HFFc6 (cell line): ENCODE results near the gene CCDC197. TPM values are rescaled to one million over a fixed set of nuclear protein-coding genes. Genes with fewer than 3 reads are reported as not detected.
A peak's percentile ranks its signal among the peaks of the same experiment; 100 is the strongest.

Source experiments
- DNase-seq: peaks from one replicate; pipeline ENCODE4 v3.0.0-alpha.2; 2018
- H3K27ac Mint-ChIP-seq: 2 replicates; pipeline ENCODE4 v1.8.0; 2020; ENCODE audit warnings: mild to moderate bottlenecking, mixed read lengths
- H3K27me3 Mint-ChIP-seq: 2 replicates; pipeline ENCODE4 v1.8.0; 2021; ENCODE audit warnings: mild to moderate bottlenecking, moderate library complexity, mixed read lengths; ENCODE audit not compliant: insufficient read depth
- H3K36me3 Mint-ChIP-seq: 2 replicates; pipeline ENCODE4 v1.8.0; 2021; ENCODE audit warnings: low read depth, mixed read lengths
- H3K4me1 Mint-ChIP-seq: 2 replicates; pipeline ENCODE4 v1.8.0; 2020; ENCODE audit warnings: low read depth, mixed read lengths
- H3K4me3 Mint-ChIP-seq: 2 replicates; pipeline ENCODE4 v1.8.0; 2020; ENCODE audit warnings: mild to moderate bottlenecking, moderate library complexity, mixed read lengths
- H3K9me3 Mint-ChIP-seq: 2 replicates; pipeline ENCODE4 v1.8.0; 2020; ENCODE audit warnings: mild to moderate bottlenecking, mixed read lengths
- total RNA-seq, 6 experiments: library from RNA; stranded (reverse); fragmentation: NEBNext Ultra II Directional; extraction: Animal tissue kit (Norgen Biotek cat#: 25700); gene quantifications; 2 replicates in 1 of 6; 3 replicates in 5 of 6; pipeline ENCODE4 v1.2.3, GENCODE V29; 2021
- TF ChIP-seq, protein P1 (sequence below): fragments of 200-600 bp; sonication (generic); IDR thresholded peaks from 2 replicates; pipeline ENCODE4 v1.5.0; 2021; ENCODE audit warnings: antibody characterized with exemption, mild to moderate bottlenecking

The CCDC197 gene
- total RNA-seq, 6 experiments from 2014 or later: not detected

DNA sequence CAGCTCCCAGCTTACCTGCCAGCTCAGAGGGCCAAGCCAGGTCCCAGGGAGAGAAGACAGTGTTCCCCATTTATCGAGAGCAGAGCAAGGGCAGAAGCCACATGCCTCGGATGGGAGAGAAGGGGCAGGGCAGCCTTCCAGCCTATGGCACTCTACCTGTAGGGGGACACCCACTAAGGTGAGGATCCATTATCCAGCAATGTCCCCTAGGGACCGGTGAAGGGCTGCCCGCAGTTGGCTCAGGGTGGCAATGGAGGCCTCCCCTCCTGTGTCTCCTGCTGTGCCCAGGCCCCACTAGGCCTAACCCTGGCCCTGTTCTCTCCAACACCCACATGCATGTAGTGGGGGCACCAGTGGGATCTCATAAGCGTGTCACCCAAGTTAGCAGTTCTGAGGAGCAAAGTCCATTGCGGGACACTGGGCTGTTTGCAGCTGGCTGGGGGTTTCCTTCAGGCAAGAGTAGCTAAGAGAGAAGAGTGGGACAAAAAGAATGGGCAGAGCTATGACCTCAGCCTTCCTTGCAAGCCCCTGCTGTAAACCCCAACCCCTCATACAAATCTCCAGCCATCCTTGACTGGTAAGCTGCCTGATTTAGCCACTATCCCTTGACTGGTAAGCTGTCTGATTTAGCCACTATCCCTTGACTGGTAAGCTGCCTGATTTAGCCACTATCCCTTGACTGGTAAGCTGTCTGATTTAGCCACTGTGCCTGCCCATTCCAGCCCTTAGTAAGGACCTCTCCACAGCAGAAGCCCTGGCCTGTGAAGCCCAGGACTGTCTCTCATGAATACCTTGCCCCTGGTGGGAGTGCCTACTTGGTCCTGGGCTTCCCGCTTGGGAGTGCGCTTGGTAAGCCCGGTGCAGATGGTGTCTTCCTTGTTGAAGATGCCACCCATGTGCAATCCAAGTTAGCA lies 15.5 kb upstream of the CCDC197 start:
- H3K27ac Mint-ChIP-seq: no peak overlapping the region
- peaks cover 39% of the 10 kb centered on the region for H3K4me1 Mint-ChIP-seq
- H3K36me3 Mint-ChIP-seq: no peaks in the 10 kb centered on the region
- peaks cover 8% of the 10 kb centered on the region for H3K27me3 Mint-ChIP-seq
- H3K9me3 Mint-ChIP-seq: no peaks in the 10 kb centered on the region
- H3K4me3 Mint-ChIP-seq: no peak overlapping the region
- no peak for DNase-seq
- TF ChIP-seq, protein P1, sequence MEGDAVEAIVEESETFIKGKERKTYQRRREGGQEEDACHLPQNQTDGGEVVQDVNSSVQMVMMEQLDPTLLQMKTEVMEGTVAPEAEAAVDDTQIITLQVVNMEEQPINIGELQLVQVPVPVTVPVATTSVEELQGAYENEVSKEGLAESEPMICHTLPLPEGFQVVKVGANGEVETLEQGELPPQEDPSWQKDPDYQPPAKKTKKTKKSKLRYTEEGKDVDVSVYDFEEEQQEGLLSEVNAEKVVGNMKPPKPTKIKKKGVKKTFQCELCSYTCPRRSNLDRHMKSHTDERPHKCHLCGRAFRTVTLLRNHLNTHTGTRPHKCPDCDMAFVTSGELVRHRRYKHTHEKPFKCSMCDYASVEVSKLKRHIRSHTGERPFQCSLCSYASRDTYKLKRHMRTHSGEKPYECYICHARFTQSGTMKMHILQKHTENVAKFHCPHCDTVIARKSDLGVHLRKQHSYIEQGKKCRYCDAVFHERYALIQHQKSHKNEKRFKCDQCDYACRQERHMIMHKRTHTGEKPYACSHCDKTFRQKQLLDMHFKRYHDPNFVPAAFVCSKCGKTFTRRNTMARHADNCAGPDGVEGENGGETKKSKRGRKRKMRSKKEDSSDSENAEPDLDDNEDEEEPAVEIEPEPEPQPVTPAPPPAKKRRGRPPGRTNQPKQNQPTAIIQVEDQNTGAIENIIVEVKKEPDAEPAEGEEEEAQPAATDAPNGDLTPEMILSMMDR: no peak

DNA sequence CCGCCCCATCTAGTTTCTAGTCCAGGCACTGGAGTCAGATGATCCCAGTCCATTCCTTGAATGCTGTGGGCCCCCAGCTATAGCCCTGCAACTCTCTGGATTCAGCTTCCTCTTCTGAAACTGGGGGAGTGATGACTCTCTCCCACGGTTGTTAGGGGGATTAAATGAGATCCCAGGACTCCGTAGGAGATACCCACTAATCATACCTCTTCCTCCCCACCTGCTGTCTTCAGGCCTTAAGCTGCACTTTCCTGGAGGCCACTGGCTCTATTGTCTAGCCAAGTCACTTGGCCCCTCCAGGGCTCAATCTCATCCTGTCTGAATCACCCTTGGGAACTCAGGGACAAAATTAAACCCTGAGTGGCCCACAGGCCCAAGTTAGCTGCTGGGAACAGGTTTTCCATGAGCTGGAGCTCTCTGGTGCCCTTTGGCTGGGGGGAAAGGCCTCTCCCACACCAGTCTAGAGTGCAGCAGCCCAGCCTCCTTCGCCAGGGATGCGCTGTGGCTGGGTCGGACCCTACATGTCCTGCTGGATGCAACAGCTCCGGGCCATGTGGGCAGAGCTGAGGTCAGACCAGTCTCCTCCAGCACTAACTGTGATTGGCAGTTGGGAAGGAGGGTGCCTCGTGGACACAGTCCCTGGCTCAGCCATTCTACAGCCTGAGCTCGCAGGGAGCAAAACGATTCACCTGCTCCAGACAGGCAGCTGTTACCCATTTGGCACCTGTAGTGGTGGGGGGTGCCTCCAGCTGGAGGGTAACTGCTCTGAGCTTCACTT lies 14.7 kb upstream of the CCDC197 start:
- no peak overlapping the region for H3K27ac Mint-ChIP-seq
- no peak for DNase-seq
- H3K36me3 Mint-ChIP-seq: no peaks in the 10 kb centered on the region
- H3K4me1 Mint-ChIP-seq: peaks cover 45% of the 10 kb centered on the region
- H3K27me3 Mint-ChIP-seq: peaks cover 5% of the 10 kb centered on the region
- TF ChIP-seq, protein P1: no peak
- no peaks in the 10 kb centered on the region for H3K9me3 Mint-ChIP-seq
- no peak overlapping the region for H3K4me3 Mint-ChIP-seq

DNA sequence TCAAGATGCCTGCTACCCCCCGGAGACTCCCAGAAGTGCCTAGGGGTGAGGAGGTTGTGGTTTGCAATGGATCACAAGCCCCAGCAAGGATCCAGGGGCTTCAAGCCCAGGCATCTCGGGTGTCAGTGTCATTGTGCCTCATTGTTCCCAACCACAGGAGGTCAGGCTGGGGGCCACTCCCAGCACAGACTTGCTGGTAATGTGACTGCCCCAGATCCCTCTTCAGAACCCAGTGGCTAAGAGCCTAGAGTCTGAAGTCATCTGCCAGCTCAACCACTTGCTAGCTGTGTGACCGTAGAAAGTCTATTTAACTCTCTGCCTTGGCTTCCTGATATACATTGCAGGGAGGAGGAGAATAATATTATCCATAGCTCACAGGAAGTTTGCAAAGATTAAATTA lies 13.0 kb upstream of the CCDC197 start:
- TF ChIP-seq, protein P1: no peak
- H3K36me3 Mint-ChIP-seq: no peaks in the 10 kb centered on the region
- no peak overlapping the region for H3K4me3 Mint-ChIP-seq
- H3K9me3 Mint-ChIP-seq: no peaks in the 10 kb centered on the region
- peaks cover 45% of the 10 kb centered on the region for H3K4me1 Mint-ChIP-seq
- no peak overlapping the region for H3K27ac Mint-ChIP-seq
- DNase-seq: peak; percentile 50
- H3K27me3 Mint-ChIP-seq: no peaks in the 10 kb centered on the region; the same call in 1 of the 2 replicates

DNA sequence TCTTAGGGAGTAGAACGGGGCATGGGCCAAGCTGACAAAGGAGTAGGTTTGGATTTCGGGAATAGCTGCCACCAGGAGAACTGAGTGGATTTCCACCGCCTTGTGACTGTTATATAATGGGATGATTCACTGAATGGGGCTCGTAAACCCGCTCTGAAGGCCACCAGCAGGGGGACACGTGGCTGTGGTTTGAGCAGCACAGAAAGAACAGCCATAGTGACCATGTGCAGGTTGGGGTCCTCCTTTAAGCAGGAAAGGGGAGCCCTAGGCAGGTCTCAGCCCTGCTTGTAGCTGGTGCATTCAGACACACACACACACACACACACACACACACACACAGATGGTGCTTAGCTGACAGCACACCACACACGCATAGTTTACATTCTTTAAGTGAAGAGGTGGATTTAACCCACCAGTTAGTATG lies 12.1 kb upstream of the CCDC197 start:
- no peaks in the 10 kb centered on the region for H3K36me3 Mint-ChIP-seq
- no peaks in the 10 kb centered on the region for H3K9me3 Mint-ChIP-seq
- H3K4me1 Mint-ChIP-seq: peaks cover 45% of the 10 kb centered on the region
- DNase-seq: peak; percentile 80
- H3K27me3 Mint-ChIP-seq: no peaks in the 10 kb centered on the region; the same call in 1 of the 2 replicates
- TF ChIP-seq, protein P1: peak; percentile 74
- peak overlapping the region; percentile 83 for H3K27ac Mint-ChIP-seq
- H3K4me3 Mint-ChIP-seq: no peak overlapping the region

DNA sequence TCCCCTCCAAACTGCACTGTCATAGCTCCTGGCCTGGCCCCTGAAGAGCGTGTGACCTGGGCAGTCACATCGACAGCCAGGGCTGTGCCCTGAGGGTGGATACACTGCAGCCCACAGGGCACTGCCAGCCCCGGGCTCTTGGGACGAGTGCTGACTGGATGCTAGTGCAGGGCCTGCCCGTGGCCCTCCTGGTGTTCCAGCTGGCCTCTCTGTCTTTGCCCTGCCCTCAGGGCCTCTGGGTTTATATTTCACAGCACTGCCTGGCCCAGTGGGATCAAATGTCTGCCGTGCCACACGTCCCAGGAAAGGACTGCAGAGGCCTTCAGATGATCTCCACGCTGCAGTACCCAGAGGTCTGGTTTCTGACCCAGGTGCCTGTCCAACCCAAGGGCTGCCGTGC lies 10.1 kb upstream of the CCDC197 start:
- no peak for DNase-seq
- no peak overlapping the region for H3K4me3 Mint-ChIP-seq
- peaks cover 31% of the 10 kb centered on the region for H3K4me1 Mint-ChIP-seq
- no peak overlapping the region for H3K27ac Mint-ChIP-seq
- H3K27me3 Mint-ChIP-seq: peaks cover 2% of the 10 kb centered on the region
- TF ChIP-seq, protein P1: no peak
- H3K36me3 Mint-ChIP-seq: no peaks in the 10 kb centered on the region
- H3K9me3 Mint-ChIP-seq: no peaks in the 10 kb centered on the region
